Common myeloid progenitor, CD34-positive (primary cell): Measurements from ENCODE around the gene CCDC122.
A peak's percentile ranks its signal among the peaks of the same experiment; 100 is the strongest.

Experiments
- CTCF ChIA-PET: fragments of 350-600 bp; sonication (Branson Sonifier 250); formaldehyde crosslinking; loops from one replicate; lab custom pipeline; 2021; ENCODE audit warnings: antibody characterized with exemption; lab: Charles Lee
- POLR2A ChIA-PET: fragments of 350-600 bp; sonication (Branson Sonifier 250); formaldehyde crosslinking; loops from one replicate; lab custom pipeline; 2021; ENCODE audit warnings: antibody characterized with exemption; lab: Charles Lee
- DNase-seq, 3 donors: peaks; one replicate each; pipeline versions ENCODE4 v3.0.0 to v3.0.0-alpha.2; 2013
- H3K27ac ChIP-seq, 2 experiments: 1 replicate in 1 of 2; 2 replicates in 1 of 2; pipeline ENCODE4 v1.7.0; 2013; ENCODE audit warnings: inconsistent platforms in 2 of 2, low read length in 2 of 2, mild to moderate bottlenecking in 2 of 2, low read depth in 1 of 2, moderate library complexity in 1 of 2; ENCODE audit not compliant: severe bottlenecking in 2 of 2, insufficient read depth in 1 of 2, poor library complexity in 1 of 2
- H3K27me3 ChIP-seq, 5 experiments: replicated peaks in 2 of 5; 1 replicate in 3 of 5; 2 replicates in 2 of 5; pipeline versions ENCODE4 v1.6.1 to v1.7.0; 2013; ENCODE audit warnings: low read length in 4 of 5, mild to moderate bottlenecking in 2 of 5, moderate library complexity in 2 of 5, inconsistent platforms in 1 of 5; ENCODE audit not compliant: insufficient read depth in 5 of 5, control insufficient read depth in 4 of 5
- H3K36me3 ChIP-seq, 4 experiments: 1 replicate in 2 of 4; 2 replicates in 2 of 4; pipeline versions ENCODE4 v1.6.1 to v1.7.0; 2013; ENCODE audit warnings: low read length in 3 of 4, control low read depth in 1 of 4, mild to moderate bottlenecking in 1 of 4; ENCODE audit not compliant: control insufficient read depth in 4 of 4, insufficient read depth in 4 of 4
- H3K4me1 ChIP-seq, 4 experiments: 1 replicate in 3 of 4; 2 replicates in 1 of 4; pipeline versions ENCODE4 v1.6.1 to v1.7.1; 2013; ENCODE audit warnings: low read length in 3 of 4, mild to moderate bottlenecking in 3 of 4, control low read depth in 1 of 4, inconsistent platforms in 1 of 4, moderate library complexity in 1 of 4; ENCODE audit not compliant: control insufficient read depth in 4 of 4, insufficient read depth in 4 of 4; ENCODE audit errors: control extremely low read depth in 1 of 4
- H3K4me3 ChIP-seq, 7 experiments: 1 replicate in 4 of 7; 2 replicates in 3 of 7; pipeline versions ENCODE4 v1.5.1 to v1.7.0; 2013; ENCODE audit warnings: mild to moderate bottlenecking in 7 of 7, low read length in 6 of 7, moderate library complexity in 6 of 7, inconsistent platforms in 2 of 7, low read depth in 2 of 7, control low read depth in 1 of 7; ENCODE audit not compliant: insufficient read depth in 4 of 7, control insufficient read depth in 1 of 7; ENCODE audit errors: extremely low read depth in 1 of 7
- H3K9me3 ChIP-seq, 5 experiments: 1 replicate in 4 of 5; 2 replicates in 1 of 5; pipeline versions ENCODE4 v1.6.1 to v1.7.1; 2013; ENCODE audit warnings: low read length in 4 of 5, mild to moderate bottlenecking in 2 of 5, inconsistent platforms in 1 of 5, low read depth in 1 of 5, moderate library complexity in 1 of 5; ENCODE audit not compliant: control insufficient read depth in 4 of 5, insufficient read depth in 2 of 5; ENCODE audit errors: control extremely low read depth in 1 of 5
- WGBS: methylation state at CpG from one replicate; pipeline ENCODE4 v1.1.5; 2013; ENCODE audit not compliant: insufficient coverage; 5-methylcytosine and 5-hydroxymethylcytosine counted together

The CCDC122 gene

DNA sequence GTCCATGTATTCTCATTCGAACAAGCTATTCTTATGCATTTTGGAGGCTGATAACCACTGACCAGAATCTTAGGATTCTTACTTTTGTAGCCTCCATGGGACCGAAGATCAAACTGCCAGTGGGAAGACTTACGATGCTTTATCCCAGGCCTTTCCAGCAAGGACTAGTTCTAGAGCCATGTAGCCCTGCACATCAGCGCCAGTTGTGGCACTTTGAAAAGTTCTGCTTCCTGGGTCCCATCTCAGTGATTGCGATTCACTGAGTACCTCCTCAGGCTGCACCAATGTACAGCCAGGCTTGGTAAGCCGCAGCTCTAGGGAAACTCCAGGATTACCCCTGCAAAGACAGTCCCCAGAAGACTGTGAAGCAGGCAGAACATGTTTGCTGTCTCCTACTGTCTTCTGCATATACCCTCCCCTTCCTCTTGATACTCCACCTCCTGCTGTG, 73.8 kb downstream of the CCDC122 start:
- Histone ChIP-seq H3K4me1 (peaks cover 0 to 2% (median 0%) of the 10 kb centered on the region in 4 experiments), H3K27ac (no peak overlapping the region), H3K9me3 (no peaks in the 10 kb centered on the region), H3K4me3 (no peak overlapping the region), H3K36me3 (no peaks in the 10 kb centered on the region), H3K27me3 (peaks cover 0 to 2% (median 0%) of the 10 kb centered on the region in 5 experiments)
- no peak for DNase-seq
- 92% methylated on average over 6 of the region's 6 CpGs for WGBS
- POLR2A ChIA-PET = interaction anchor here (0.6 kb wide), 1 partner anchor 667 kb away, joined by 3 read pairs; no protein-coding TSS in a partner anchor
- CTCF ChIA-PET = interaction anchor here (1.0 to 3.9 kb wide), 6 partner anchors 9 to 721 kb away, joined by 3 to 30 read pairs (median 8); no protein-coding TSS in a partner anchor

DNA sequence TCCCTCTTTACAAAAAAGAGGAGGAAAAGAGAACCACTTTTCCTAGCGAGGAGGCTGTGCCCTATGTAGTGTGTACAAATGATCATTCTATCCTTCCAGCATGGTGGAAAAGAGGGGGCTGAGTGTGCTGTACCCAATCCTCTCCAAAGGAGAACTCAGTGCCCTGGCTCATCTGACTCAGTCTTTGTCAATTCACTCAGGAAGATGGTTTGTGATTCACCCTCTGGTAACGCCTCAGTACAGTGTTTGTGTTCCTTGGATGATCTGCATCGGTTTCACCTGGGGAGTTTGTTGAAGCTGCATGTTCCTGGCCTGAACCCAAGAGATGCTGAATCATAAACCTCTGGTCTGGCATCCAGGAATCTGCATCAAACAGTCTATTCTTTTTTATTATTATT, 74.5 kb downstream of the CCDC122 start:
- 78% methylated on average over 2 of the region's 3 CpGs for WGBS
- H3K4me1 ChIP-seq = peaks cover 0 to 2% (median 0%) of the 10 kb centered on the region in 4 experiments
- no peaks in the 10 kb centered on the region for H3K36me3 ChIP-seq
- H3K9me3 ChIP-seq = no peaks in the 10 kb centered on the region
- ChIA-PET CTCF (interaction anchor here (0.6 to 3.9 kb wide), 16 partner anchors 10 to 1208 kb away, joined by 3 to 38 read pairs (median 6); partner anchors contain the start of gene ENOX1), POLR2A (interaction anchor here (0.6 kb wide), 1 partner anchor 215 kb away, joined by 5 read pairs; no protein-coding TSS in a partner anchor)
- peaks cover 0 to 2% (median 0%) of the 10 kb centered on the region in 5 experiments for H3K27me3 ChIP-seq
- peak in 2 of 3 donors; percentile 13 to 19 for DNase-seq
- no peak overlapping the region for H3K27ac ChIP-seq
- H3K4me3 ChIP-seq = no peak overlapping the region

DNA sequence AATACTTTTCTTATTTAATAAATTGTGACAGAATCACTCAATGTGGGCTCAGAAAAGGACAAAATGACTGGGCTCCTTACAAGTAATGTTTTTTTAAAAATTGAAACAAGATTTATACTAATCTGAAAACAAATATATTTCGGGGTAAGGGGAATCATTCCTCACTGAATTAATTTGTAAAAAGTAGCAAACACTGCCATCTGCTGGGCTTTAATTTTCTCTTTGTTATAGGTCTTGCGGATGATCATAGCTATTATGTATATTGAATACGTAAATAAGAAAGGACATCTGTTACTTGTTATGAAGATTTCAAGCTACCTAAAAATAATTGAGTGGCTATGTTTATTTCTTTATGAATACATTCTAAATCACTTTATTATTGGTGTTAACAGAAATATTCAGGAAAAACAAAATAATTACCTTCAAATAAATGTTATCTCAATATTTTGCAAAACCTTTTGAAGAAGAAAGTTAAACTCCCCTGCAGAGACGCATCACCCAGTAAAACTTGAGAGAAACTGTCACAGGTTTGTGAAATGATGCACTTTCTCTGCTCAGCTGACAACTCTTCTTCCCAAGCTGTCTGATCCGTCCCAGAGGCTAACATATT, 75.0 kb downstream of the CCDC122 start:
- WGBS = 83% methylated on average over 1 of the region's 5 CpGs
- H3K27ac ChIP-seq = no peak overlapping the region

DNA sequence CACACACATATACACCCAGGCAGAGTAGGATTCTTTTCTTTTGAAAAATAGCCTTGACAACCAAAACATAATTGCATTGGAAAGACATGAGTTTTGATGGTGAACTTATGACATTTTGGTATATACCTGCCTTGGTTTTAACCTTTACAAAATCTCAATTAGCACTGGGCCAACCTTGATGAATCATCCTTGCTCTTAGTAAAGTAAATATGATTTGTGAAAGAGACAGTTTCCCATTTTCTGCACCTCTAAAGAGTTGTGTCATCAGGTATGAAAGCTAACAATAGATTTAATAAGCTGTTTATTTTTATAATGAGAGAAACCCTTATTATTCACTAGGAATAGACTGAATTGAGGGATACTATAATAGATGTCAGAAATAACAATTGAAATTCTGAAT, 77.0 kb downstream of the CCDC122 start:
- POLR2A ChIA-PET = no interaction called here

More for the DNA sequence above, 75.0 kb downstream of the CCDC122 start:
- H3K4me3 ChIP-seq = no peak overlapping the region
- H3K9me3 ChIP-seq = no peaks in the 10 kb centered on the region
- H3K36me3 ChIP-seq = no peaks in the 10 kb centered on the region
- H3K27me3 ChIP-seq = peaks cover 0 to 2% (median 0%) of the 10 kb centered on the region in 5 experiments
- peaks cover 0 to 2% (median 0%) of the 10 kb centered on the region in 4 experiments for H3K4me1 ChIP-seq
- ChIA-PET POLR2A (interaction anchor here (0.6 kb wide), 1 partner anchor 215 kb away, joined by 5 read pairs; no protein-coding TSS in a partner anchor), CTCF (interaction anchor here (0.6 to 3.9 kb wide), 20 partner anchors 10 to 1211 kb away, joined by 3 to 38 read pairs (median 4); partner anchors contain the start of gene ENOX1)
- DNase-seq = peak; percentile 60 to 83 (median 75)

DNA sequence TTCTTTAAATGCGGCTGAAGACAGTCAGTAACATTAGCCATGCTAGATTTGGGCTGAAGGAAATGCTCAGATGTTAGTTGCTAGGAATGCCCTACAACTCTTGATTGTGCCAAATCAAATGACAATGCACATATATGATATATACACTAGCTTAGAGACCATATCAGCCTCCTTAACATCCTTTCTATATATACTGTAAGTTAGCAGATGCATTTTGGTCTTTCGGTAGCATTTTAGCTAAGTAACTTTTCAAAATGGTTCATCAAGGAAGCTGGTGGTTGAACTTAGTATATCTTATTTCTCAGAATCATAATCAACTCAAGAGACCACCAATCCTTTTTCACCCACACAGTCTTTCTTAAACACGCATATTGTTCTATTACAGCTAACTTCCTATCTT, 78.7 kb downstream of the CCDC122 start:
- CTCF ChIA-PET = interaction anchor here (0.7 to 1.4 kb wide), 7 partner anchors 13 to 832 kb away, joined by 3 to 6 read pairs (median 4); no protein-coding TSS in a partner anchor
- no peak overlapping the region for H3K4me3 ChIP-seq
- H3K27me3 ChIP-seq = no peaks in the 10 kb centered on the region
- H3K27ac ChIP-seq = no peak overlapping the region
- no CpG with 5 or more reads among the region's 3 CpGs for WGBS
- POLR2A ChIA-PET = no interaction called here
- H3K4me1 ChIP-seq = peaks cover 0 to 2% (median 0%) of the 10 kb centered on the region in 4 experiments
- H3K36me3 ChIP-seq = no peaks in the 10 kb centered on the region
- H3K9me3 ChIP-seq = no peaks in the 10 kb centered on the region
- DNase-seq = no peak

More for the DNA sequence above, 77.0 kb downstream of the CCDC122 start:
- no peaks in the 10 kb centered on the region for H3K9me3 ChIP-seq
- no peaks in the 10 kb centered on the region for H3K36me3 ChIP-seq
- no peak overlapping the region for H3K27ac ChIP-seq
- H3K27me3 ChIP-seq = no peaks in the 10 kb centered on the region
- no peak overlapping the region for H3K4me3 ChIP-seq
- peaks cover 0 to 2% (median 0%) of the 10 kb centered on the region in 4 experiments for H3K4me1 ChIP-seq
- CTCF ChIA-PET = interaction anchor here (0.9 to 3.9 kb wide), 8 partner anchors 12 to 833 kb away, joined by 3 to 38 read pairs (median 8); partner anchors contain the start of gene ENOX1
- no peak for DNase-seq

DNA sequence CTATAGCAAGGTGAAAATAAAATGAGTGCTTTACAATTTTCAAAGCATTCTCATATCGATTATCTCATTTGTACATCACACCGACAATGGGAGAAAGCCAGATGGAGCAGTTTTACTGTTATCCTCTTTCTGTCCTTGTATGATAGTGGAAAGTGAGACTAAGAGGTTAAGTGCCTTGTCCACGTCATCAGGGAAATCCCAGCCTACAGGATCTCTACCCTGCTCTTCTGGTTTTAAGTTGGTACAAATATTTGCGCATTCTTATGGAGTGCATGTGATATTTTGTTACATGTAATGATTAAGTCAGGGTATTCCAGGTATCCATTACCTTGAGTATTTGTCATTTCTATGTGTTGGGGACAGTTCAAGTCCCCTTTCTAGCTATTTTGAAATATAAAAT, 80.3 kb downstream of the CCDC122 start:
- no peaks in the 10 kb centered on the region for H3K27me3 ChIP-seq
- no CpG with 5 or more reads among the region's 4 CpGs for WGBS
- no peaks in the 10 kb centered on the region for H3K36me3 ChIP-seq
- no peaks in the 10 kb centered on the region for H3K4me1 ChIP-seq
- ChIA-PET CTCF (interaction anchor here (1.4 kb wide), 1 partner anchor 829 kb away, joined by 3 read pairs; no protein-coding TSS in a partner anchor), POLR2A (no interaction called here)
- no peaks in the 10 kb centered on the region for H3K9me3 ChIP-seq
- DNase-seq = no peak
- H3K27ac ChIP-seq = no peak overlapping the region
- H3K4me3 ChIP-seq = no peak overlapping the region

DNA sequence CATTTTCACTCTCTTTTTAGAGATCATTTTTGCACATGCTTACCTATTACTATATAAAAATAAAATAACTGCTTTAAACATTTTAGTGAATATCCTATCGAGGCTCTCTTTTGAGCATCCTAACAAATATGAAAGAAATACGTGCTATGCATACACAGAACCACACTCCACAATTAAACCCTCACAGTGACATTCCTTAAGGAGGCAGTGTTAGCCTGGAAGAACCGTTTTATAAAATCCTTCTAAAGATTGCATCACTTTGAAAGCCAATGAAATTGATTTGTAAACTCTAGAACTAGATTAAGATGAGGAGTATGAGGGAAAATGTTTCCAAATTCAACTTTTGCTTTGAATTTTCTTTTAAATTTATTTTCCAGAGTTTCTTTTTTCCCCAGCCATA, 81.7 kb downstream of the CCDC122 start:
- no peak for DNase-seq
- WGBS = 100% methylated on average over 1 of the region's 3 CpGs
- Histone ChIP-seq H3K4me3 (no peak overlapping the region), H3K36me3 (no peaks in the 10 kb centered on the region), H3K4me1 (no peaks in the 10 kb centered on the region), H3K9me3 (no peaks in the 10 kb centered on the region), H3K27me3 (no peaks in the 10 kb centered on the region), H3K27ac (no peak overlapping the region)
- POLR2A ChIA-PET = no interaction called here
- CTCF ChIA-PET = no interaction called here
